Coronary artery (tissue), 2 donors: ENCODE results near the gene DAPK1.

Experiments
- DNase-seq: peaks from one replicate; pipeline ENCODE4 v3.0.0-alpha.2; 2017; ENCODE audit warnings: low spot score
- H3K27ac ChIP-seq, 2 donors: fragments of 200-600 bp; sonication (generic); one replicate each; pipeline ENCODE4 v1.5.1; 2016 to 2019
- H3K4me3 ChIP-seq: fragments of 200-600 bp; sonication (generic); 2 replicates; pipeline ENCODE4 v1.5.1; 2016; ENCODE audit warnings: mild to moderate bottlenecking, moderate library complexity
- CTCF ChIP-seq: fragments of 200-600 bp; sonication (generic); IDR thresholded peaks from one replicate; pipeline ENCODE4 v1.5.1; 2019; ENCODE audit warnings: antibody characterized with exemption

The DAPK1 gene

GRCh38 chr9:87516926-87517290 lies 19.2 kb downstream of the DAPK1 start:
- peak overlapping the region in 1 of 2 donors; percentile 32 for H3K27ac ChIP-seq
- no peak overlapping the region for H3K4me3 ChIP-seq
- TF ChIP-seq CTCF = no peak
- no peak for DNase-seq

GRCh38 chr9:87517732-87518131 lies 20.1 kb downstream of the DAPK1 start:
- no peak for TF ChIP-seq CTCF
- no peak overlapping the region for H3K27ac ChIP-seq

GRCh38 chr9:87518702-87519335 lies 21.2 kb downstream of the DAPK1 start:
- TF ChIP-seq CTCF = no peak
- H3K4me3 ChIP-seq = no peak overlapping the region
- H3K27ac ChIP-seq = peak overlapping the region in 1 of 2 donors; percentile 58
- DNase-seq = no peak

More at GRCh38 chr9:87517732-87518131, 20.1 kb downstream of the DAPK1 start:
- no peak for DNase-seq
- H3K4me3 ChIP-seq = no peak overlapping the region

- Histone ChIP-seq H3K27ac (peak overlapping the region in 1 of 2 donors; percentile 58), H3K4me3 (no peak overlapping the region)
- no peak for DNase-seq
- TF ChIP-seq CTCF = no peak
Observed at GRCh38 chr9:87519461-87519860, 21.8 kb downstream of the DAPK1 start.

GRCh38 chr9:87520172-87520683 lies 22.6 kb downstream of the DAPK1 start:
- H3K4me3 ChIP-seq = no peak overlapping the region
- no peak overlapping the region for H3K27ac ChIP-seq
- DNase-seq = no peak
- no peak for TF ChIP-seq CTCF

GRCh38 chr9:87521834-87522233 lies 24.2 kb downstream of the DAPK1 start:
- H3K27ac ChIP-seq = no peak overlapping the region
- no peak for TF ChIP-seq CTCF
- no peak overlapping the region for H3K4me3 ChIP-seq
- DNase-seq = no peak

GRCh38 chr9:87524061-87524460 lies 26.4 kb downstream of the DAPK1 start:
- no peak overlapping the region for H3K4me3 ChIP-seq

More at GRCh38 chr9:87524061-87524460, 26.4 kb downstream of the DAPK1 start:
- H3K27ac ChIP-seq = no peak overlapping the region
- DNase-seq = no peak
- TF ChIP-seq CTCF = no peak
